Sigmoid colon (tissue), 4 donors: Measurements from ENCODE around the gene PAF1.

Source experiments
- CTCF ChIP-seq, 4 experiments: fragments of 450-650 bp in 3 of 4; fragments of 200-600 bp in 1 of 4; IDR thresholded peaks; one replicate each; pipeline ENCODE4 v1.5.1; 2016 to 2019; ENCODE audit warnings: antibody characterized with exemption in 4 of 4, mild to moderate bottlenecking in 3 of 4, moderate library complexity in 2 of 4
- EP300 ChIP-seq, 4 donors: sonication (generic); formaldehyde crosslinking; IDR thresholded peaks; one replicate each; pipeline ENCODE4 v1.6.1; 2017; ENCODE audit warnings: antibody characterized with exemption in 4 of 4
- POLR2AphosphoS5 ChIP-seq, 4 donors: sonication (generic); formaldehyde crosslinking; IDR thresholded peaks; one replicate each; pipeline ENCODE4 v1.6.1; 2017; ENCODE audit warnings: antibody characterized with exemption in 4 of 4

- TF ChIP-seq CTCF (IDR thresholded peaks at IDR 0.05) (no peak), EP300 (IDR thresholded peaks at IDR 0.05) (no peak), POLR2AphosphoS5 (IDR thresholded peaks at IDR 0.05) (peak; percentile 12 to 71 (median 60))
These were observed 18.7 kb downstream of the PAF1 start for GRCh38 chr19:39372047-39372802.
